OCI-M1 (cell line): ENCODE results near the gene ESR1.

Experiments
- DNase-seq: peaks from one replicate; lab custom pipeline; 2025; lab: John Stamatoyannopoulos, UW

The ESR1 gene

GRCh38 chr6:152173957-152174356 lies 366.5 kb downstream of the ESR1 start:
- no peak for DNase-seq

GRCh38 chr6:152176268-152176667 lies 368.8 kb downstream of the ESR1 start:
- DNase-seq, result no peak
